AG08395 (cell line): Measurements from ENCODE around the gene PLEKHA6.
A peak's percentile ranks its signal among the peaks of the same experiment; 100 is the strongest.

Experiments
- DNase-seq: peaks from one replicate; pipeline ENCODE4 v3.0.0; 2012; ENCODE audit warnings: mixed read lengths, low spot score

The PLEKHA6 gene

GRCh38 chr1:204354579-204354978 lies 5.2 kb downstream of the PLEKHA6 start:
- no peak for DNase-seq

- no peak for DNase-seq
Measured at GRCh38 chr1:204353213-204353910, 6.4 kb downstream of the PLEKHA6 start.

DNA sequence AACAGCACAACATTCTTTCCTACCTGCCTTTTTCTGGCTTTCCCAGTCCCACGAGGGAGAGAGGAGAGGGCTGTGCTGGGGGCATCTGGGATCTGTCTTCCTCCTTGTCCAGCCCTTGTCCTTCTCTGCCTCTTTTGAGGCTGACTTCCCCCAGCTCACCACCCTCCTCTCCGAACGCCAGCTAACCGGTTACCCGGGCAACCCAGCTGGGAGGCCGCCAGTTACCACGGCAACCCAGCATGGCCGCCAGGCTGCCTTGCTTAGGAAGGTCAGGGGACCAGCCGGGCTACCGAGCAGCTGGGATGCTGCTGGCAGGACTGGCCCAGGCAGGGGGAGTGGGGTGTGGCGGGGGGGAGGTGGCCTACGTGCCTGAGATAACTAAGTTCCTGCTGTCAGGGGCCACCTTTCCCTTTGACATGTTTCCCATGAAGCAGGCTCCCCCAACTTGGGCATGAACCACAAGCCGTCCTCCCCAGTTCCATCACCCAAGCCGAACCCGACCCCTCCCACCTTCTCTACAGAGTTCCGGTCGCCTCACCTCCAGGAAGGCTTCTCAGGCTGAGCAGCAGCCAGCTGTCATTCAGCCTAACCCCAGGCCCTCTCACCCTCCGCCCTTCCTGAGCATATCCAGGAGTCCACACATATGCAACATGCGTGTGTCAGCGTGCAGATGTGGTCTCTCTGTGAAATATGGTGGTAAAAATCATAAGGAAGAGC lies 8.7 kb downstream of the PLEKHA6 start:
- DNase-seq = peak; percentile 86

- no peak for DNase-seq
Measured at GRCh38 chr1:204350312-204350711, 9.4 kb downstream of the PLEKHA6 start.

DNA sequence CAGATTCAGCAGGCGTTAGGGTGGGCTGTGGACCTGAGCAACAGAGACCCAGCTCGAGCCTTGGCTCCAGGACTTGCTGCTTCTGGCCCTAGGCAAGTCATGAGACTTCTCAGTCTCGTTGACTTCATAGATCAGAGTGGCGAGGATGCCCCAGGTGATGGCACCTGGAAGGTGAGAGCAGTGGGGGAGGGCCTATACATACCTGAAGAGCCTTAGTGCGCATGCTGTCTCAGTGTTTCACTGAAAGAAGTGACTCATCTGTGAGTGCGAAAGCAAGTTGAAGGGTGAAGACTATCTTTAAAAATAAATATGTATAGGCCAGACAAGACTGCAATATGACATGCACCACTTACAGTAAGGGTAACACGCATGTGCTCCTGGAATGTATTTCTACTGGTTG lies 10.1 kb downstream of the PLEKHA6 start:
- DNase-seq = no peak

DNA sequence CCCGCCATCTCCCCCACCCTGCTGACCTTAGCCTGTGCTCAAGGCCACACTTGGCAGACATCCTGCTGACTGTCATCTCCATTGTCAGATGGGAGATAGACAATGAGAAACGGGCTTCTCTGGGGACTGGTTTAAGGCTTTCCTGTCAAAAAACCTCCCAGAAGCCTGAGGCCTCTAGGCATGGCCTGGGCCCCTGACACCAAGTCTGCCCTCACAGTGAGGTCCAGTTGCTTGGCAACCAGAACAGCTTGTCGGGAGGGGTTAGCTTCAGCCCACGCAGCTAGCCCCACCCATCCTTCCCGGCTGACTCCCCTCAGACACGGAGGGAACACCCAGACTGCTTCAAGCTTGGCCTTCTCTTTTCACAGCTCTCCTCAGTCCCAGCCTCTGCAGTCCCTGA lies 11.0 kb downstream of the PLEKHA6 start:
- peak; percentile 60 for DNase-seq

DNA sequence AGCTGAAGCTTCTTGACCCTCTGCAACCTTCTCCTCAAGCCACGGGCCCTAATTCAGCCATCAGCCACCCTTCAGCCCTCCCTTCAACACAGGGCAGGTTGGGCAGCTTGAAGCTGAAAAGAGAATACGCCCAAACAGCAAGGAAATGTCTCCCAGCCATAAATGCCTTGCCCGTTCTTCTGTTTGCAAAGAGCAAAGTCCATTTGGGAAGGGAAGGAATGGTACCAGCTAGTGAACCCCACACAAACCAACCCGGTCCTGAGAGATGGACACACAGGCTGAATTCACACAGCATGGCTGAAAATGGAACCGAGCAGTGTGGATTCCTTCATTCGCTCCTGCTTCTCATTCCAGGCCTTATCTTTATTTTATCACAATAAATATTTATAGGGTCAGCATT lies 11.5 kb downstream of the PLEKHA6 start:
- no peak for DNase-seq

DNA sequence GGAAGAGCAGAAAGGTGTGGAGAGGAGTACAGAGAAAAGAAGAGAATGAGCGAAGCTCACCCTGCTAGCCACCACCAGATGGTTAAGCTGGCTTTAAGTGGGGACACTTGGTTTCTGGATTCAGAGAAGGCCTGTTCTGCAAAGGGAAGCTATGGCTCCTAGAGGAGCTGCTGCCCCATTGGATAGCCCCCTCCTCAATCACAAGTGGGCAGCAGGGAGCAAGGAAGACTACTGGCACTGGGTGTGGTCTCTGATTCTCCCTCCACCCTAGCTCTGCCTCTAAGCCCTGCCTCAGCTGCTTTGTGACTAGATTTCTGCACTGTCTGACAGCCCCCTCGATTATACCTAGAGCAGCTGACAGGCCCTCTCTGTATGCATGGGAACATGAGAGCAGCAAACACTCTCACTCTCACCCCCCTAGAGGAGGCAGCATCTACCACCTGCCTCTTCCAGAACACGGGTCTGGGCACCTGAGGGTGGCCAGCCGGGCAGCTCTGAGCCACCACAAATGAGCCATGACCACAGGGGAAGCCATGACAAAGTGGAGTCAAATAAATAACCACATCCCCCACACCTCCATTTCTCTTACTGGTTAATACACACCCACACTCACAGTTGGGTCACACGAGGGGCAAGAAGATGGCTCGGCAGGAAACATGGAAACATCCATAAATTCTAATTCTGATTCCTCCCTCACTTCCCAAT lies 13.6 kb downstream of the PLEKHA6 start:
- DNase-seq = no peak

- no peak for DNase-seq
Measured at GRCh38 chr1:204345438-204345841, 14.3 kb downstream of the PLEKHA6 start.

DNA sequence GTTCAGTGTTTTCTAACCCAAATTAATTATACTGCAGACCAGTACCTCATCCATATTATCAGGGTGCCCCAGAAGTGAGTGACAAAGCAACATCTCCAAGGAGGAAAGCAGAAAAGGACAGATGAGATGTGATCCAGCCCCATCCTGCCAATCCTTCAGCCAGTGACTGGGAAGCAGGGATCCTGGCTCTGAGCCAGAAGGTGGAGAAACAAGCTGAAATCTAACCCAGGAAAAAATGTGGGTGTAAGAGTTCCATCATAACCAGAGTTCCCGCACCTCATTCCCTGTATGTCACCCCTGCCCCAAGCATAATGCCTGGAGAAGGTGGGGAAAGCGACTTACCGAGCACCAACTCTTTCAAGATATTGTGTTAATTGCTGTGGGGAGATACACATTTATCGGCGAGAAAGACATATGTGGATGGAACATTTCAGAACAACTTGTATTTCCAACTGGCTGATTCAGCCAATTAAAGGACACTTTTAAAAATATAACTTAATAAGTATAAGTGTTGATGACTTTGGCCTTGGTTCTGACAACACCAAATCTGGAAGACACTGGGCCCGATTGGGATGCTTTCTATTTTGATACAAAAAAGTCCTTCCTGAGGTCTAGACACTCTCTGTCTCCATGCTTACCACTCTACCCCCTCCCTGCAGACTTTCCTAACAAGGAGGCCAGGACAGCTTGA lies 14.9 kb downstream of the PLEKHA6 start:
- DNase-seq = no peak

GRCh38 chr1:204343802-204344201 lies 15.9 kb downstream of the PLEKHA6 start:
- no peak for DNase-seq

- DNase-seq = no peak
Measured at GRCh38 chr1:204343247-204343646, 16.5 kb downstream of the PLEKHA6 start.

DNA sequence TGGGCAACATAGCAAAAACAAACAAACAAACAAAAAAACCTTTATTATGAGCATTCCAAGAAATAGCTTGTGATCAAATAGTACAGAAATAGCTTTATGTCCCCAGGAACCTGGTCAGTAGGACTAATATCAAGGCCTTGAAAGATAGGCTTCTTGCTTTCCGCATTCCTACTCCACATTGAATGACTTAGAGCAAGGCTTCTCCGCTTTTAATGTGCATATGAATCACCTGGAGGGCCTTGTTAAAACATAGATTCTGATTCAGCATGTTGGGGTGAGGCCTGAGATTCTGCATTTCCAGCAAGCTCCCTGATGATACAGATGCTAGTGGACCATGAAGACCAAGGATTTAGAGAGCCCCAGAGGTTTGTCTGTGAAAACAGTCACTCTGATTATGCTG lies 17.4 kb downstream of the PLEKHA6 start:
- no peak for DNase-seq

GRCh38 chr1:204341380-204341779 lies 18.3 kb downstream of the PLEKHA6 start:
- DNase-seq = peak; percentile 37

DNA sequence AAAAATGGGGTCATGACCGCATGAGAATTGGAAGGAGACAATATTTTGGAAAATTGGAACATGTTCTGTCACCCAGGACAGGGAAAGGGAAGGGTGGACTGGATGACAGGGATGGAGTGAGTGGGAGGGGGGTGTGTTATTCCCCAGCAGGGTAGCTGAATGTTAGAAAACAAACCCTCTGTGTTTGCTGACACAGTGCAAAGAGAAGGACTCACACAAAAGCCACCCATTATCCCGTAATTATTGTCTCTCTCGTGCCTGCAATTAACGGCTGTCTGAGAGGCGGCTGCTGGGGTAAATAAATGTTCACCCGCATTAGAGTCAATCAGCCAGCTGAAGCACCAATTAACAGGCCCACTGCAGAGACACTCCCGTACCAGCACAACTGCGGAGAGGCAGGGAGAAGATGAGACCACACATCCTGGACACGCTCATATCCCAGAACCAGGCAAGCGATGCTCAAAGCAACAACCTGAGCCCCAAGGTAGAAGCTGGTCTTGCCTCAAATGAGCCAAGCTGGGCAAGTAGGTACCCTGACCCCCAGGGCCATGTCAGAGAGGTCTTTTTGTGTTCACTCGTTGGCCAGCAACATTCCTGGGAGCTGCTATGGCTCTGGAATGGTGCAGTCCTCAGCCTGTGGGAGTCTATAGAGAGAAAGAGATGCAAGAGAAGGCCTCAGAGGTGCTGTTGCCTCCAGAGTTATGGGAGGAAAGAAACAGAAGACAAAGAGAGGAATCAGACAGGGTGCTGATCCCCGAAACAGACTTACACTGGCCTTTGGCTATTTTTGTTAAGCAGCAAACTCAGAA lies 19.4 kb downstream of the PLEKHA6 start:
- no peak for DNase-seq

- no peak for DNase-seq
Measured at GRCh38 chr1:204339541-204339940, 20.2 kb downstream of the PLEKHA6 start.

DNA sequence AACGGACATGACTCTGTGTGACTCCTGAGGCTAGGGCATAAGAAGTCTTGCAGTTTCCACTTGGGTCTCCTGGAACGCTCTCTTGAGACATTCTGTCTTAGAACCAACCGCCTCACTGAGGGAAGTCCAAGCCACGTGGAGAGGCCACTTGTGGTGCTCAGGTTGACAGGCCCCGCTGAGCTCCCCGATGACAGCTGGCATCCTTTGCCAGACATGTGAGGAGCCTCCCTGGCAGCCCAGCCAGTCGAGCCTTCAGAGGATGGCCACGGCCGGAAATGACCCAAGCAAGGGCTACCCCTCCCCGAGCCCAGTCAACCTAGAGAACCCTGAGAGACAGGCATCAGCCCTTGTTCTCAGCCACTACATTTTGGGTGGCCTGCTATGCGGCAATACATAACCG lies 20.7 kb downstream of the PLEKHA6 start:
- DNase-seq = no peak

DNA sequence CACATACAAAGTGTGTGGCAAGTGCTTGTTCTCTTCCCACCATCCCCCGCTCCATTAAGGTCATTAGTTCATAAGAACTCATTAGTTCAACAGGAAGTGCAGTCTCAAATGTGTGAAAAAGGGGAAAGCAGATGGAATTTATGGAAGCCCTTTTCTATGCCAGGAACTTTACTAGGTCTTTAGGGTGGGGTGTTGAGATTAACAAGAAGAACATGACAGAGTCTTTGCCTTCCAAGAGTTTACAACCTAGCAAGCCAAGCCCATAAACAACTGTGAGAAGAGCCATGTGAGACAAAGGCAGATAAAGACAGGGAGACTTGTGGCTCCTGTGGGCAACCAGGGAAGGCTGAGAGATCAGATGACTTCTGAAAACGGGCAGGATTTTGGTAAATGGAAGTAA lies 21.4 kb downstream of the PLEKHA6 start:
- DNase-seq = no peak

DNA sequence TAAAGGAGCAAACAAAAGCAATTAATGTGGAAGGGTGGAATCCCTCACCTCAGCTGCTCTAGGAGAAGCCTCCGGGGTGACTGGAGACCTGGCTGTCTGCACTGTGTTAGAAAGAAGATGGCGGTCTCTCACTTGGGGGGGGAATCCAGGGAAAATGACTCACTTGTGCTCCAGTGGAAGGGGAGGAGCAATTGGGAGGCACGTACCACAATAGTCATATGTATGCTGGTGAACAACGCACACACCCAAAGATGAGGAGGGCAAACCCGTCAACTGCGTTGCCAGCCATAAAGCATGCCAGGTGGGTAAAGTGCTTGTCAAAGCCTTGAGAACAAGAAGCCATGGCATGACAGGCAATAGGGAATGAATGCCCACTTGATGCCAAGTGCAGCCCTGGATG lies 22.1 kb downstream of the PLEKHA6 start:
- DNase-seq = no peak

GRCh38 chr1:204337036-204337429 lies 22.7 kb downstream of the PLEKHA6 start:
- no peak for DNase-seq

- no peak for DNase-seq
Measured at GRCh38 chr1:204336421-204337035, 23.2 kb downstream of the PLEKHA6 start.
